Inflammatory macrophage treated with lipopolysaccharide for 4 hours (primary cell): Measurements from ENCODE around the gene RPL39L.

Source experiments
- DNase-seq: peaks from one replicate; pipeline ENCODE4 v3.0.0-alpha.2; 2020

The RPL39L gene

DNA sequence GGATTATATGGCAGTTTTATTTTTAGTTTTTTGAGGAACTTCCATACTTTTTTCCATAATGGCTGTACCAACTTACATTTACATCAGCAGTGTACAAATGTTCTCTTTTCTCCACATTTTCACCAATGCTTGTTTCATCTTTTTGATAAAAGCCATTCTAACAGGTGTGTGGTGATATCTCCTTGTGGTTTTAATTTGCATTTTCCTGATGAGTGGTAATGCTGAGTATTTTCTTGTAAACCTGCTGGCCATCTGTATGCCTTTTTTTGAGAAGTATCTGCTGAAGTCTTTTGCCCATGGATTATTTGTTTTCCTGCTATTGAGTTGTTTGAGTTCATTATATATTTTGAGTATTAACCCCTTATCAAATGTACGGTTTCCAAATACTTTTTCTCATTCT, 50.6 kb downstream of the RPL39L start:
- DNase-seq, result no peak

DNA sequence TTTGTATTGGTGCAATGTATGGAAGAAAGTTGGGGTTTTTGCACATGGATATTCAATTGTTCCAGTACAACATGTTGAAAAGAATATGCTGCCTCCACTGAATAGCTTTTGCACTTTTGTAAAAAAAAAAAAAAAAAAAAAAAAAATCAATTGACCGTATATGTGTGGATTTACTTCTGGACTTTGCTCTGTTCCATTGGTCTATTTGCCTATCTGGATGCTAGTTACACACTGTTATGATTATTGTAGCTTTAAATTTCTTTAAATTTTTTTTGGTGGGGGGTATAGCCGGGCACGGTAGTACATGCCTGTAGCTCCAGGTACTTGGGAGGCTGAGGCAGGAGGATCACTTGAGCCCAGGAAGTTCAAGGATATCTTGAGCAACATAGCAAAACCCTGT, 52.5 kb downstream of the RPL39L start:
- no peak for DNase-seq

DNA sequence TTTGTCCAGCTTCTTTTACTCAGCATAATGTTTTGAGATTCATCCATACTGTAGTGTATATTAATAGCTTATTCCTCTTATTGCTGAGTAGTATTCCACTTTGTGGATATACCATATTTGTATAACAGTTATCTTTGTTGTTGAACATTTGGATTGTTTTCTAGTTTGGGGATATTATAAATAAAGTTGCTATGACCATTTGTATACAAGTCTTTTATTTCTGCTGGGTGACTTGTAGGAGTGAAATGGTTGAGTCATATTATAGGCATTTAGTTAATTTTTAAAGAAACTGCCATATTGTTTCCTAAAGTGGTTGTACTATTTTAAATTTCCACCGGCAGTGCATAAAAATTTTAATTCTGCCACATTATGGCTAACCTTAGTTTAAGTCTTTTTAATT, 53.4 kb downstream of the RPL39L start:
- DNase-seq, result no peak

DNA sequence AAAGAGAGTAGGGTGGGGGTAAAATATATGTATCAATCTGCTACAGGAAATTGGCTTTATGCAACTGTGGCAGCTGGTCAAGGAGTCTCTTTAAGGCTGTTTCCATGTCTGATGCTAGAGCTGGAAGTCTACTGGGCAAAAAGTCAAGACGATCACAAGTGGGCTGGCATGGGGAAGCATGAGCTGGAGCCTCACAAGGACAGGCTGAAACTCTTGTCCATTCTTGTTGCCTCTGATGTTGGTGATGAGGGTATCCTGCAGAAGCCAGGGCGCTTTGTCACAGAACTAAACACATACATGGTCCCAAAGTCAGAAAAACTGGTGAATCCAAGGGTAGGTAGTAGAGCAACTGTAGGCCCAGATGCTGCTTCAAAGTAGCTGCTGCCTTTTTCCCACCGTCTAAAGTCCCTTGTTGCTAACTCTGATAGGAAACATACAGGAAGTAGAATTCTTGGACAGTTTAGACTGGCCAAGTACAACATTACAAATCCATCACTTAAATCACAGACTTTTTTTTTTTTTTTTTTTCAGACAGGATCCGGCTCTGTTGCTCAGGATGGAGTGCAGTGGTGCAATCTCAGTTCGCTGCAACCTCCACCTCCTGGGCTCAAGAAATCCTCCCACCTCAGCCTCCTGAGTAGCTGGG, 54.2 kb downstream of the RPL39L start:
- no peak for DNase-seq

DNA sequence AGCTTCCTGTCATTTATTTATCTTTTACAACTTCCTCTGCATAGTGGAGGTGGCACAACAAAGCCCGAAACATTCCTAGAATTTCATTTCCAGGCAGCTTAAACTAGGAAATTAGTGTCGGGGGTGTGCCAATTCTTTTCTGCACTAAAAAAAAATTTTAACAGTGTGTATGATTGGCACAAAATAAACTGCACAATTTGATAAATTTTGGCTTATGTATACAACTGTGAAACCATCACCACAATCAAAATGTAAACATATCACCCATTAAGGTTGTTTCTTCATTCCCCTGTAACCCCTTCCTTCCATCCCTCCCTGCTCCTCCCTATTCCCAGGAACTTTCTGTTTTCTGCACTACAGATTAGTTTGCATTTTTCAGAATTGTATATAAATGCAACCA, 54.7 kb downstream of the RPL39L start:
- DNase-seq, result no peak

DNA sequence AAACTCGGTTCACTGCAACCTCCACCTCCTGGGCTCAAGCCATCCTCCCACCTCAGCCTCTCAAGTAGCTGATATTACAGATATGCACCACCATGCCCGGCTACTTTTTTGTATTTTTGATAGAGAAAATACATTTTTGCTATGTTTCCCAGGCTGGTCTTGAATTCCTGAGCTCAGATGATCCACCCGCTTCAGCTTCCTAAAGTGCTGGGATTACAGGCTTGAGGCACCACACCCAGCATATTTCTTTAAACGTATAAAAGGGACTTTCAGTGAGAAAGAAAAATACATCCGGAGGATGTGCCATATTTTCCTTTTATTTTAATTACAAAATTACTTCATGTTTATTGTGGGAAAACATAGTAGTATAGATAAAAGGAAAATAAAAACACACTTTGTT, 55.2 kb downstream of the RPL39L start:
- DNase-seq, result no peak

DNA sequence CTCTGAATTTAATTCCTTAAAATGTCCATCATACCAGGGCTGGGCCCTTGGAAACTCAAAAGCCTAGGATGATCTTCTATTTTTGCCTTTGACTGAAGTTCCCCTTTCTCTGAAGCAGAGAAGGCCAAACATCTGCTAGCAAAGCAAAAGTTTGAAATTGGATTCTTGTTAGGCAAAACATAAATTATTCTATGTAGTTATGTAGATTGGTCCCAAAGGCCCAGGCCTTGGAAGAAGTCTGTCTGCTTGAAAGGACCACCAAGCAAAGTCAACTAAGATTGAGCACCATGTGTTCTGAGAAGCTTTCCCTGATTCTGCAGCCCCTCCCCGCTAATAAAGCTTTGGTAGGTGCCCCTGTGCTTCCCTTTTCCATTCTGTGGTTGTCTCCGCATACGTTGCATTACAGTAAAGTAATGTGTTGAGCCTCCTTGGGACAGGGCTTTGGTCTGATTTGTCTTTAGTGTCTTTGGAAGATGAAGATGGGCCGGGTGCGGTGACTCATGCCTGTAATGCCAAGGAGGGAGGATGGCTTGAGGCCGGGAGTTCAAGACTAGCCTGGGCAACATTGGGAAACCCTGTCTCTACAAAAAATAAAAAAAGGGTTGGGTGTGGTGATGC, 56.4 kb downstream of the RPL39L start:
- DNase-seq, result no peak

DNA sequence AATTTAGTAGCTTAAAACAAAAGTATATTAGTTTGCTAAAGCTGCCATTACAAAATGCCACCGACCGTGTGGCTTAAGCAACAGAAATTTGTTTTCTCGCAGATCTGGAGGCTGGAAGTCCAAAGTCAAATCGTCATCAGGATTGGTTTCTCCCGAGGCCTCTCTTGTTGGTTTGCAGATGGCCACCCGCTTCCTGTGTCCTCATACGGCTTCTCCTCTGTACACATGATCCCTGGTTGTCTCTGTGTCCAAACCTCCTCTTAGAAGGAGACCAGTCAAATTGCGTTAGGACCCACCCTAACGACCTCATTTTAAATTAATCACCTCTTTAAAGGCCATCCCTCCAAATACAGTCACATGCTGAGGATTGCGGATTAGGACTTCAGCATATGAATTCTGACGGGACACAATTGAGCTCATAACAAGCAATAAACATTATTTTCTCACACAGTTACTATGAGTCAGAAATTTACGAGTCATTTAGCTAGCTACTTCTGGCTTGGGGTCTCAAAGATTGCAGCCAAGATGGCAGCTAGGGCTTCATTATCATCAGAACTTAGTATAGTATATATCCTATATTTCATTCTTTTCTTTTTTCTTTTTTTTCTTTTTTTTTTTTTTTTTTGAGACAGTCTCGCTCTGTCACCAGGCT, 58.4 kb downstream of the RPL39L start:
- no peak for DNase-seq

DNA sequence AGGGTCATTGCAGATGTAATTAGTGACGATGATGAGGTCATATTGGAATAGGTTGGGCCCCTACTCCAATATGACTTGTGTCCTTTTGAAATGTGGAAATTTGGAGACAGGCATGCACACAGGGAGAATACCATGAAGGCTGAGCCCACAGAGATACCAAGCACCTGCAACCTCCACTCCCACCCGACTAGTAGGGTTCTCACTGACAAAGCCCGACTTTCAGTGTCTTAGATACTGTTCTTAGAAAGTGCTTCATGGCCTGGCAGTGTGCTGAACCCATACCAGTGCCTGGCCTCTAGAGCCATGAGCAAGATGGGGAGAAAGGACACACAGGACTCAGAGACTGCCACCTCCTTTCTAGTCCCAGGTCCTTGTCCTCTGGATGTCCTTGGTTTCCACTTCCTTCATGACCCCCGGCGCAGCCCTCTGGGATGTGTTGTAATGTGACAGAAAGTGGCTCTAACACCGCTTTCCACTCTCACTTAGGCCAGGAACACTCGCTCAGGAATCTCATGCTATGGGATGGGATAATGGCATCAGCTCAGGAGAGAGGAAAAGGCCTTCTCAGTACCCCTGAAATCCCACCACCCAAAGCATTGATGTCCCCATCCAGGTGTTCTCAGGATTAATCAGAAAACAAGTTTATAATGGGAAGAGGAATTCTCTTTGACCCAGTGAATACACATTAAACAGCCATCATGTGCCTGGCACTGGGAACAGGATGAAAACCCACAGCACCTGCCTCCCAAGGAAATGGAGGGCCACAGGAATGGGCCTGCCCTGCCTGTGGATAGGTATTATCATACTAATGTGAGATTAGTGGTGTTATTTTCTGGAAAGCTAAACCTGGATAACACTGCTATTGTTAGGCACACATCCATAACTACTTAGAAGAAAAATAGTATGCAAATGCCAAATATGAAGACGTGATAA, 59.9 kb downstream of the RPL39L start:
- no peak for DNase-seq

DNA sequence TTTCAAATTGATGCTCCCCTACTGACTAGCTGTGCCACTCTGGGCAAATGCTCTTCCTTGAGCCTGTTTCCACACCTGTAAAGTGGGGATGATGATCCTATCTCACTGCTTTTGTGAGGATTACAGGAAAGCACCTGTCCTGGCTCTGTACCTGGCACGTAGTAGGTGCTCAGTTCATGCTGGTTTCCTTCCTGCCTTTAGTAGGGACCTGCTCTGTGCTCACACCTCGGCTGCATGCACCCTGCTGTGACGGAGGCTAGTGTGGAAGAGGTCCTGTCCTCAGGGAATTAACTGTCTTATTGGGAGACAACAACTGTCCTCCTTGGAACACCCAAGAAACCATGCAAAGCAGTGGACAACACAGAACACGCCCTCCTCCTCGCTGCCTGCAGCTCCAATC, 61.8 kb downstream of the RPL39L start:
- DNase-seq, result no peak

DNA sequence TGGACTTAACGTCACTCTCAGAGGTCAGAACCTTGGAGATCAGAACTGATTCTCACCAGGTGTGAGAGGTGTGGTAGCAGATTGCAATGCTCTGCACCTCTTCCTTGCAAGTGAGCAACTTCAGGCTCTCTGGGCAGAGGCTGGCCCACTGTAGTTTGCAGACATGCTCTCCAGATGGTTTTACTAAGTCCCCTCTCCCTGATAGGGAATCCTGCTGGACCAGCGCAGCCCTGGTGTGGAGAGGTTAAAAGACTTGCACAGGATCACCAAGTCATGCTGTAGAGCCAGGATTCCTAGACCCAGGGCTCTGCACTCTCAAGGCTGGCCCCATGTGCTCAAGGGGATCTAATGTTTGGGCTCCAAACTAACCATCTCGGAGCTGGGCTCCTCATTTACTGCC, 62.2 kb downstream of the RPL39L start:
- no peak for DNase-seq

DNA sequence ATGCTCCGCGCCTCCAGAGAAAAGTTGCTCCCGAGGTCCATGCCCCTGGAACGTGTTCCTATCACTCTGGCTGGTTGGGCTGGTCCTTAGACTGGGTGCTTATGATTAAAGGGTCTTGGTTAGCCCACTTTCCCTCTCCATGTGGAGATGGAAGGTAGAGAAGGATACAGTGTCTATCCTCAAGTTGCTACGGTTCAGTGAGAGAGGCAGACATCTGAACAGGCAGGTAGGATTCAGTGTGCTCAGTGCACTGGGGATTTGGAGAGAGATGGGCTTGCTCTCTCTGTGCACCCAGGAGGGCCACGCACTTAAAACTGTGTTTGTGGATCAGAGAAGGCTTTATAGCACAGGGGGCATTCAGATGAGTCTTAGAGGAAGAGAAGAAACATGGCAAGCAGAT, 63.0 kb downstream of the RPL39L start:
- no peak for DNase-seq

DNA sequence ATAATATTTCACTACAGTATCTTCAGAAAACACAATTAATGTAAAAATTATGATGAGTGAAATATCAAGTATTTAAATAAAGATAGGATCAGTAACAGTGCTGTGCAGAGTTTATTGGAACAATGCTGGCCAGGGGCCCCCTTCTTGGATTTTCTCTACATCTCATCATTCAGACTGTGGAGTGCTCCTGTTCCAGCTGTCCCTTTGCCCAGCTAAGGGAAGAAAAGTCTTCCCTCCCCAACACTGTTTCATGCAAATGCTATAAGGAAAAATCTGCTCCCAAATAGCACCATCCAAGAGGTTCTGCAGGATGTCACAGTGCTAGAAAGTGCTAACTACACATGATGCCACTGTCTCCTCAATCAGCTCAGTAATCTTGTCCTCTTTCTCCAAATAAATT, 64.5 kb downstream of the RPL39L start:
- DNase-seq, result no peak

DNA sequence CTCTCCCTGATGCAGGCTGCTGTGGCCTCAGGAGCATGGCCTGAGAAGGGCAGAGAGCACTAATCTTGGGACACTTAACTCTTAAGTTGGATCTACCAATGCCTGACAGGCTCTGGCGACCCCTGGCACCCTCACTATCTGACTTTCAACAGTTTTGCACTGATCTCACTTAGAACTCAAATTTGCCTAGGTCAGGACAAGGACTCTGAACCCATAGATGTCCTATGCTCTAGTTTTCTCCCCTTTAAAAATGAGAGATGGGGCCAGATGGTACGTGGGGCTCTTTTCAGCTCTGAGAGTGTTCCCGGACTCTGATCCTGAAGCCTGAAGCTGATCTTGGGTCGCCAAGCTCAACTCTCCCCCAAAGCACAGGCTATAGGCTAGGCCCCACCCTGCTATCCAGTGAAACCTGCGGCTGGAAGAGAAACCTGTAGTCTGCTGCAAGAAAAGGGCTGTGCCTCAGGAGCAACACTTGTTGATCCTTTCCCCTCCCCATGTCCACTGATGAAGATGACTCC, 65.7 kb downstream of the RPL39L start:
- no peak for DNase-seq

DNA sequence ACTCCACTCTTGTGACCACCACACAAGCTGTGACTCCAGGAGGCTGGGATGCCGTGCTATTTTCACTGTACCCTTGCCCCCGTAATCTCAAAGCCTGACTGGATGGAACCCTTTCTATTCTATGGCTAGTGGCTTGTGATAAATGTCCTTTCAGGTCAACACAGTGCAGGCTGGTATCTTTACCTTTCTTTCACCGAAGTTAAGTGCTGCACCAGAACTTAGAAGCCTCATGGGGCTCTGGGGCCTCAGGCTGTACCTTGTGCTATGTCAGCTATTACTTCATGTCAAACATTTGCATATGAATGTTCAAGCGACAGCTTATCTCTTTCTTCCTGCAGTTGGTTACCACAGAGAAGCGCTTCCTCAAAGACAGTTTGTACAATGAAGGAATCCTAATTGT, 66.8 kb downstream of the RPL39L start:
- peak; percentile 13 for DNase-seq

DNA sequence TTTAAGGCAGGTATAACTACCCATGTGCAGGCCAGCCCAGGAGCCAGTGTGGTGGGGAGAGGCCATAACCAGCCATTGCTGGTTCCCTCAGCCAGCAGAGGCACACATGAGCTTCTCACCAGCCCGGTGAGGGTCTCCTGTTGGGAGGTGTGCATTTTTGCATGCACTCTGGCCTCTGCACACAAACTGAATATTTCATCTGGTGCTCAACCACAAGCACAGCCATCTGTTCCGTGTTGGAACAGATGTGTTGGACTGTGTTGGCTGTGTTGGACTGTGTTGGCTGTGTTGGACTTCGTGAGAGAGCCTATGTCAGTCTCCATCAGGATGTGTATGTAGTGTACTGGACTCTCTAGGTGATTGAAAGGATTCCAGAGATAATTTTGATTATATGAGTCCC, 67.2 kb downstream of the RPL39L start:
- no peak for DNase-seq
